22Rv1 (cell line): Measurements from ENCODE around the gene MOV10L1.

Source experiments
- H3K27ac ChIP-seq: fragments of 450-650 bp; 2 replicates; pipeline ENCODE4 v1.5.1; 2017
- ZFX ChIP-seq: fragments of 450-650 bp; IDR thresholded peaks from 2 replicates; pipeline ENCODE4 v1.6.1; 2017; ENCODE audit warnings: antibody characterized with exemption, borderline replicate concordance
- TF ChIP-seq, protein P1 (sequence below): fragments of 450-650 bp; IDR thresholded peaks from 2 replicates; pipeline ENCODE4 v1.5.1; 2017; ENCODE audit warnings: mild to moderate bottlenecking

MOV10L1 gene

GRCh38 chr22:50119169-50119767 lies 29.5 kb downstream of the MOV10L1 start:
- TF ChIP-seq, protein P1, sequence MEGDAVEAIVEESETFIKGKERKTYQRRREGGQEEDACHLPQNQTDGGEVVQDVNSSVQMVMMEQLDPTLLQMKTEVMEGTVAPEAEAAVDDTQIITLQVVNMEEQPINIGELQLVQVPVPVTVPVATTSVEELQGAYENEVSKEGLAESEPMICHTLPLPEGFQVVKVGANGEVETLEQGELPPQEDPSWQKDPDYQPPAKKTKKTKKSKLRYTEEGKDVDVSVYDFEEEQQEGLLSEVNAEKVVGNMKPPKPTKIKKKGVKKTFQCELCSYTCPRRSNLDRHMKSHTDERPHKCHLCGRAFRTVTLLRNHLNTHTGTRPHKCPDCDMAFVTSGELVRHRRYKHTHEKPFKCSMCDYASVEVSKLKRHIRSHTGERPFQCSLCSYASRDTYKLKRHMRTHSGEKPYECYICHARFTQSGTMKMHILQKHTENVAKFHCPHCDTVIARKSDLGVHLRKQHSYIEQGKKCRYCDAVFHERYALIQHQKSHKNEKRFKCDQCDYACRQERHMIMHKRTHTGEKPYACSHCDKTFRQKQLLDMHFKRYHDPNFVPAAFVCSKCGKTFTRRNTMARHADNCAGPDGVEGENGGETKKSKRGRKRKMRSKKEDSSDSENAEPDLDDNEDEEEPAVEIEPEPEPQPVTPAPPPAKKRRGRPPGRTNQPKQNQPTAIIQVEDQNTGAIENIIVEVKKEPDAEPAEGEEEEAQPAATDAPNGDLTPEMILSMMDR: no peak
- no peak for TF ChIP-seq ZFX
- H3K27ac ChIP-seq: no peak overlapping the region

DNA sequence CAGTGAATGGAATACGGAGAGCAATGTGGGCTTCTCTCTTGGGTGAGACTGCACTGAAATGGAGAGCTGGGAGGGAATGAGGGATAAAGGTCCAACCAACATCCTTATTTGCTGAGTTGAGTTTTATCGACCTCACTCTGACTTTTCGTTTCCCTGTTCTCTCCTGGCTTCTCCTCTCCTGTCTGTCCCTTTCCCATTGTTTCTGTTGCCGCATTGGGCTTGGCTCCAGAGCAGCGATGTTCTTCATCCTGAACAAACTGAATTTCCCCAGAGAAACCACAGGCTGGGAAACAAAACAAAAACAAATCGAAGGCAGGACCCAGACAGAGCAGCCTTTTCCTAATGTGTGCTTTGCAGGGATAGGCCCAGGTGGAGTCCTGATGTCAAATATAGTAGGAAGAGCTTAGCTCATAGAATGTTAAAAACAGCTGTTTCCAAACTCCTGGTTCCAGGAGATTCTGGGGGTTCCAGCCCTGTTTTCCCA lies 30.0 kb downstream of the MOV10L1 start:
- TF ChIP-seq ZFX: no peak
- TF ChIP-seq, protein P1: no peak
- no peak overlapping the region for H3K27ac ChIP-seq

GRCh38 chr22:50121202-50121740 lies 31.5 kb downstream of the MOV10L1 start:
- H3K27ac ChIP-seq: no peak overlapping the region
- TF ChIP-seq, protein P1: no peak
- no peak for TF ChIP-seq ZFX

GRCh38 chr22:50123119-50123518 lies 33.3 kb downstream of the MOV10L1 start:
- no peak overlapping the region for H3K27ac ChIP-seq
- TF ChIP-seq, protein P1: no peak
- no peak for TF ChIP-seq ZFX

DNA sequence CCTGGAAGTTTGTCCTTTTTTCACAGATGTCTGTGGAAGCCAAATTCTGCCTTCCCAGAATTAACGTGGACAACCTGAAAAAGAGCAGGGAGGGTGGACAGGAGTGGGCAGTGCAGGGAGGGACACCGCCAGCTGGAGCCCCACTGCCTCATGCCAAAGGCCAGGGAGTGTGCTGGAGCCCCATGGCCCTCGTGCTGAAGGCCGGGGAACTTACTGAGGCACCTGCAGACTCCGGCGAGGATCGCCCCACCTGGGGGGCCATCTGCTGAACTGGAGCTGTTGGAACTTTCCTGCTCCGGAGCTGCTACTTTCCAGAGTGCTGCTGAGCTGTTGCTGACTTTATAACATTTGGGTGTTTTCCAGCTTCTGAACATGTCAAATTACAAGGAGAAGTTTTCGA lies 35.2 kb downstream of the MOV10L1 start:
- H3K27ac ChIP-seq: no peak overlapping the region
- TF ChIP-seq ZFX: no peak
- TF ChIP-seq, protein P1: no peak

- H3K27ac ChIP-seq: no peak overlapping the region
- TF ChIP-seq, protein P1: no peak
- TF ChIP-seq ZFX: no peak
Measured at GRCh38 chr22:50129121-50129736, 39.4 kb downstream of the MOV10L1 start.

GRCh38 chr22:50131894-50132293 lies 42.1 kb downstream of the MOV10L1 start:
- no peak for TF ChIP-seq ZFX
- TF ChIP-seq, protein P1: no peak
- no peak overlapping the region for H3K27ac ChIP-seq
